ENCODE data around the gene FBF1. TPM values are rescaled to one million over a fixed set of nuclear protein-coding genes. Genes with fewer than 3 reads are reported as not detected.
"Not testable (repeated sequence)": the region's sequence is repeated elsewhere in the genome, so short reads cannot be mapped to it uniquely, and the experiment has no call there.

FBF1 gene
- total and polyA plus RNA-seq, 2 of the 4 experiments (the other 2 are of a cell fraction), result 4.5 to 8.0 TPM

GRCh38 chr17:75885860-75886259, 55.0 kb downstream of the FBF1 start:
- H2BK5ac ChIP-seq (ENCODE audit: low read depth, low read length, poor library complexity, severe bottlenecking); H2AK9ac ChIP-seq (replicated peaks; ENCODE audit: low read depth, low read length, poor library complexity); H3K14ac ChIP-seq (replicated peaks; ENCODE audit: low read depth, low read length); dilution Hi-C loops (cut with HindIII; ENCODE audit: low sequenced_read_pairs, unreplicated experiment); H3K9ac ChIP-seq (ENCODE audit: low read depth, low read length); H4K8ac ChIP-seq (ENCODE audit: low read depth in 2 of 2, low read length in 2 of 2); H3K18ac ChIP-seq (ENCODE audit: low read depth, low read length); POLR2A ChIA-PET (ENCODE audit: unreplicated experiment); H3K27me3 ChIP-seq (ENCODE audit: control insufficient read depth, insufficient read depth, low read length); BruUV-seq (replicated peaks); H3K9me3 ChIP-seq (ENCODE audit: control insufficient read depth, insufficient read depth, low read length); ATAC-seq (ENCODE audit: low read depth); H2BK15ac ChIP-seq (ENCODE audit: low read depth, low read length); H3K79me1 ChIP-seq (ENCODE audit: low read depth in 1 of 2, low read length in 2 of 2); H3K4me2 ChIP-seq (ENCODE audit: low read depth, low read length); H2BK120ac ChIP-seq (ENCODE audit: low read depth, low read length); H3K9me1 ChIP-seq (ENCODE audit: insufficient read depth, low read length); H3K36me3 ChIP-seq (ENCODE audit: control insufficient read depth, insufficient read depth, low read length); H4K5ac ChIP-seq (ENCODE audit: low read depth, low read length); H3K27ac ChIP-seq (ENCODE audit: insufficient read depth, low read length); H3K23ac ChIP-seq (ENCODE audit: low read depth, low read length); H2AFZ ChIP-seq (replicated peaks; ENCODE audit: low read length, poor library complexity); intact Hi-C loops (cut with micrococcal nuclease); H4K20me1 ChIP-seq (ENCODE audit: insufficient read depth, low read length); H3K4me3 ChIP-seq (ENCODE audit: insufficient read depth, low read depth, low read length); H2BK20ac ChIP-seq (ENCODE audit: low read depth, low read length); H4K91ac ChIP-seq (ENCODE audit: insufficient read depth, low read depth, low read length); in situ Hi-C loops (cut with MboI; ENCODE audit: low sequenced_read_pairs); H3K4me1 ChIP-seq (ENCODE audit: control insufficient read depth, insufficient read depth, low read length); H3K4ac ChIP-seq (ENCODE audit: low read depth, low read length); H3K56ac ChIP-seq (ENCODE audit: extremely low read depth, insufficient read depth, low read length); DNase-seq: not testable (repeated sequence)
- CTCF ChIA-PET, result interaction anchor here (0.8 kb wide), 1 partner anchor 39 kb away, joined by 4 read pairs; no protein-coding TSS in a partner anchor
- peak overlapping the region; percentile 28; the same call in 1 of the 2 replicates for H2AK5ac ChIP-seq (ENCODE audit: low read depth, low read length)
- no CpG with 5 or more reads among the region's 9 CpGs for WGBS, 2 experiments (ENCODE audit: extremely low coverage in 2 of 2, insufficient read length in 1 of 2)
